ENCODE measurements around the gene PLCXD1.
"Not testable (repeated sequence)": the region's sequence is repeated elsewhere in the genome, so short reads cannot be mapped to it uniquely, and the experiment has no call there.

PLCXD1 gene

GRCh38 chrX:264006-264405 lies 17.2 kb upstream of the PLCXD1 start:
- not testable (repeated sequence) for DNase-seq

GRCh38 chrX:264634-265455 lies 16.3 kb upstream of the PLCXD1 start:
- DNase-seq, result no peak

GRCh38 chrX:265502-265901 lies 15.7 kb upstream of the PLCXD1 start:
- DNase-seq, result no peak

- DNase-seq, result no peak
These were observed 13.4 kb upstream of the PLCXD1 start for GRCh38 chrX:267771-268261.

GRCh38 chrX:270848-271367 lies 10.3 kb upstream of the PLCXD1 start:
- no peak for DNase-seq

GRCh38 chrX:274904-275475 lies 6.2 kb upstream of the PLCXD1 start:
- no peak for DNase-seq

GRCh38 chrX:275476-275966 lies 5.7 kb upstream of the PLCXD1 start:
- no peak for DNase-seq

GRCh38 chrX:275967-276580 lies 5.1 kb upstream of the PLCXD1 start:
- no peak for DNase-seq

- DNase-seq, result no peak
These were observed 4.5 kb upstream of the PLCXD1 start for GRCh38 chrX:276581-277201.

GRCh38 chrX:279757-280604 lies 1.2 kb upstream of the PLCXD1 start:
- DNase-seq, result not testable (repeated sequence)

- not testable (repeated sequence) for DNase-seq
These were observed 459 bp upstream of the PLCXD1 start for GRCh38 chrX:280722-281121.

- not testable (repeated sequence) for DNase-seq
These were observed 960 bp downstream of the PLCXD1 start for GRCh38 chrX:282000-282681.

- DNase-seq, result peak; percentile 94
These were observed 2.1 kb downstream of the PLCXD1 start for GRCh38 chrX:283115-283845.

GRCh38 chrX:285076-285677 lies 4.0 kb downstream of the PLCXD1 start:
- DNase-seq, result no peak

GRCh38 chrX:287670-288069 lies 6.5 kb downstream of the PLCXD1 start:
- no peak for DNase-seq

GRCh38 chrX:288561-288991 lies 7.4 kb downstream of the PLCXD1 start:
- no peak for DNase-seq

- DNase-seq, result no peak
These were observed 9.4 kb downstream of the PLCXD1 start for GRCh38 chrX:290476-291166.

- no peak for DNase-seq
These were observed 10.3 kb downstream of the PLCXD1 start for GRCh38 chrX:291411-291901.

Measured in activated CD4-positive, alpha-beta T cell treated with anti-CD3 and anti-CD28 coated beads, Interleukin-2, amount 50 U/mL, for 16 hours (primary cell).